ENCODE measurements around the gene GPSM3.

Gene GPSM3

GRCh38 chr6:32174416-32174815, 18.0 kb downstream of the GPSM3 start:
- Histone ChIP-seq H3K36me3 (ENCODE audit: control insufficient read depth, insufficient read depth, low read length) (peaks cover 13% of the 10 kb centered on the region), H3K4me3 (replicated peaks; ENCODE audit: low read depth, low read length) (no peak overlapping the region), H3K27me3 (replicated peaks; ENCODE audit: control insufficient read depth, insufficient read depth, low read length) (no peaks in the 10 kb centered on the region)
- DNase-seq (ENCODE audit: extremely low read depth, insufficient read length) = no peak
- TF ChIP-seq CTCF (IDR thresholded peaks at IDR 0.05; ENCODE audit: insufficient read depth, low read length, poor library complexity, severe bottlenecking) = no peak

GRCh38 chr6:32173051-32173727, 19.3 kb downstream of the GPSM3 start:
- no peak for TF ChIP-seq CTCF (IDR thresholded peaks at IDR 0.05; ENCODE audit: insufficient read depth, low read length, poor library complexity, severe bottlenecking)
- no peaks in the 10 kb centered on the region for H3K27me3 ChIP-seq (replicated peaks; ENCODE audit: control insufficient read depth, insufficient read depth, low read length)
- no peak overlapping the region for H3K4me3 ChIP-seq (replicated peaks; ENCODE audit: low read depth, low read length)
- DNase-seq (ENCODE audit: extremely low read depth, insufficient read length) = no peak
- peaks cover 19% of the 10 kb centered on the region for H3K36me3 ChIP-seq (ENCODE audit: control insufficient read depth, insufficient read depth, low read length)

DNA sequence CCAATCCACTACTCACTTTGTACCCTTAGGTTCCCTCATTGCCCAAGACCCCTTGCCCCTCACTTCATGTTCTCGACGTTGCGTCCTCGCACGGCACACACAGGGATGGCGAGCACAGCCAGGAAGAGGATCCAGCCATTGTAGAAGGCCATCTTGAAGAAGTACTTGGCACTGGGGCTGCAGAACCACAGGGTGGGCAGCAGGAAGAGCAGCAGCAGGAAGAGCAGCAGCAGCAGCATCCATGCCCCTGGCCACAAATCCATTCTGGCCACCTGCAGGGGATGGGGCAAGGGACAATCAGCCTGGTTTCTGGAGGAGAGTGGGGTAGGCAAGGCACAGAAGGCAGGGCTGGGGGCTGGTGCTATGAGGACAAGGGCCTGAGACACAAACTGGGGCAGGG, 21.2 kb downstream of the GPSM3 start:
- no peak for TF ChIP-seq CTCF (IDR thresholded peaks at IDR 0.05; ENCODE audit: insufficient read depth, low read length, poor library complexity, severe bottlenecking)
- no peaks in the 10 kb centered on the region for H3K27me3 ChIP-seq (replicated peaks; ENCODE audit: control insufficient read depth, insufficient read depth, low read length)
- no peak overlapping the region for H3K4me3 ChIP-seq (replicated peaks; ENCODE audit: low read depth, low read length)
- peaks cover 19% of the 10 kb centered on the region for H3K36me3 ChIP-seq (ENCODE audit: control insufficient read depth, insufficient read depth, low read length)
- no peak for DNase-seq (ENCODE audit: extremely low read depth, insufficient read length)

GRCh38 chr6:32170294-32170693, 22.1 kb downstream of the GPSM3 start:
- DNase-seq (ENCODE audit: extremely low read depth, insufficient read length) = no peak
- Histone ChIP-seq H3K36me3 (ENCODE audit: control insufficient read depth, insufficient read depth, low read length) (peaks cover 19% of the 10 kb centered on the region), H3K27me3 (replicated peaks; ENCODE audit: control insufficient read depth, insufficient read depth, low read length) (no peaks in the 10 kb centered on the region), H3K4me3 (replicated peaks; ENCODE audit: low read depth, low read length) (no peak overlapping the region)
- no peak for TF ChIP-seq CTCF (IDR thresholded peaks at IDR 0.05; ENCODE audit: insufficient read depth, low read length, poor library complexity, severe bottlenecking)

DNA sequence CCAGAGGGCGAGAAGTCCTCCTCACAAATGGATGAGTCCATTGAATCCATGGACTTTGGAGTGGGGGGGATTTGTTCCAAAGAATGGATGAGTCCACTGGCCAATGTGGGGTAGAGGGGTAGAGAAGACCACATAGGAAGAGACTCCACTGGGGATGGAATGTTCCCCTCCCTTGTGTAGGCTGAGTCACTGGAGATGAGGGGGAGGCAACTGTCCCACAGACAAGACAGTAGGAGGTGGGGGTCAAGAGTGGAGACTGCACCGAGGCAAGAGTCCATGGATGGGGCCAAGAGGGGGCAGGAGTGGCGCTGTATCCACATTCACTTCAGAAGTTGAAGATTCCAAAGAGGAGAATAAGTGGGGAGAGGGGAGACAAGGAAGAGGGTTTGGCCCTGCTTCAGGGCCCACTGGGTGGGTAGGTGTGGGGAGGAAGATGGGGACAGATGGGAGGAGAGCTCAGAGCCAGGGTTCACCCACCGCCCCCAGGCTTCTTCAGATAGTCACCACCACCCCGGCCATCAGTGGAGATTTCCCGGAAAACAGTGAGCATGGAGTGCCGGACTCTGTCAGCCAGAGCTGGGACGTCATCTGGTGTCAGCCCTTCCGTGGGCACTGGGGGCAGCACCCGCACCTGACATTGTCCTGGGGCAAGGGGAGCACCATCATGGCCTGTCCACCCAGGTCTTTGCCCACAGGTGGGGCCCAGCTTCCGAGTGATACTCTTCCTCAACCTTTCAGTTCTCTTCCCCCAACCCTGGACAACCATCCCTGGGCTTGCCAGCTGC, 23.4 kb downstream of the GPSM3 start:
- peaks cover 19% of the 10 kb centered on the region for H3K36me3 ChIP-seq (ENCODE audit: control insufficient read depth, insufficient read depth, low read length)
- no peak for TF ChIP-seq CTCF (IDR thresholded peaks at IDR 0.05; ENCODE audit: insufficient read depth, low read length, poor library complexity, severe bottlenecking)
- no peaks in the 10 kb centered on the region for H3K27me3 ChIP-seq (replicated peaks; ENCODE audit: control insufficient read depth, insufficient read depth, low read length)
- H3K4me3 ChIP-seq (replicated peaks; ENCODE audit: low read depth, low read length) = no peak overlapping the region
- no peak for DNase-seq (ENCODE audit: extremely low read depth, insufficient read length)

Measured in GM06990 (cell line).